ENCODE data around the gene RNF11.

The RNF11 gene

GRCh38 chr1:51203121-51203873 is 32.8 kb upstream of the RNF11 start:
- Histone ChIP-seq H3K36me3 (ENCODE audit: insufficient read depth, insufficient read length, low read length) (no peaks in the 10 kb centered on the region), H3K9me3 (ENCODE audit: insufficient read depth, low read length) (no peaks in the 10 kb centered on the region), H3K4me3 (ENCODE audit: insufficient read length, low read depth) (no peak overlapping the region), H3K4me1 (ENCODE audit: insufficient read depth, insufficient read length) (no peaks in the 10 kb centered on the region), H3K9ac (ENCODE audit: insufficient read length, low read depth) (no peak overlapping the region), H3K27me3 (ENCODE audit: insufficient read depth, insufficient read length) (no peaks in the 10 kb centered on the region)
- TF ChIP-seq ZNF274 (IDR thresholded peaks at IDR 0.05; ENCODE audit: low read depth, low read length) (no peak), YY1 (IDR thresholded peaks at IDR 0.05; ENCODE audit: insufficient read depth, insufficient read length) (no peak), SUZ12 (IDR thresholded peaks at IDR 0.05; ENCODE audit: extremely low read depth, insufficient read depth, insufficient read length) (no peak)
- no peak for DNase-seq (ENCODE audit: low read depth, low spot score)

GRCh38 chr1:51203874-51204245 is 32.2 kb upstream of the RNF11 start:
- no peak overlapping the region for H3K9ac ChIP-seq (ENCODE audit: insufficient read length, low read depth)
- no peaks in the 10 kb centered on the region for H3K4me1 ChIP-seq (ENCODE audit: insufficient read depth, insufficient read length)
- no peaks in the 10 kb centered on the region for H3K9me3 ChIP-seq (ENCODE audit: insufficient read depth, low read length)
- H3K27me3 ChIP-seq (ENCODE audit: insufficient read depth, insufficient read length) = no peaks in the 10 kb centered on the region
- H3K4me3 ChIP-seq (ENCODE audit: insufficient read length, low read depth) = no peak overlapping the region
- no peaks in the 10 kb centered on the region for H3K36me3 ChIP-seq (ENCODE audit: insufficient read depth, insufficient read length, low read length)
- DNase-seq (ENCODE audit: low read depth, low spot score) = no peak
- TF ChIP-seq SUZ12 (IDR thresholded peaks at IDR 0.05; ENCODE audit: extremely low read depth, insufficient read depth, insufficient read length) (no peak), ZNF274 (IDR thresholded peaks at IDR 0.05; ENCODE audit: low read depth, low read length) (no peak), YY1 (IDR thresholded peaks at IDR 0.05; ENCODE audit: insufficient read depth, insufficient read length) (no peak)

GRCh38 chr1:51210055-51210454 is 26.0 kb upstream of the RNF11 start:
- DNase-seq (ENCODE audit: low read depth, low spot score) = no peak
- no peaks in the 10 kb centered on the region for H3K27me3 ChIP-seq (ENCODE audit: insufficient read depth, insufficient read length)
- H3K36me3 ChIP-seq (ENCODE audit: insufficient read depth, insufficient read length, low read length) = no peaks in the 10 kb centered on the region
- no peaks in the 10 kb centered on the region for H3K9me3 ChIP-seq (ENCODE audit: insufficient read depth, low read length)
- H3K4me3 ChIP-seq (ENCODE audit: insufficient read length, low read depth) = no peak overlapping the region
- H3K9ac ChIP-seq (ENCODE audit: insufficient read length, low read depth) = no peak overlapping the region
- TF ChIP-seq YY1 (IDR thresholded peaks at IDR 0.05; ENCODE audit: insufficient read depth, insufficient read length) (no peak), ZNF274 (IDR thresholded peaks at IDR 0.05; ENCODE audit: low read depth, low read length) (no peak), SUZ12 (IDR thresholded peaks at IDR 0.05; ENCODE audit: extremely low read depth, insufficient read depth, insufficient read length) (no peak)
- H3K4me1 ChIP-seq (ENCODE audit: insufficient read depth, insufficient read length) = no peaks in the 10 kb centered on the region

- no peaks in the 10 kb centered on the region for H3K36me3 ChIP-seq (ENCODE audit: insufficient read depth, insufficient read length, low read length)
- H3K27me3 ChIP-seq (ENCODE audit: insufficient read depth, insufficient read length) = no peaks in the 10 kb centered on the region
- no peaks in the 10 kb centered on the region for H3K4me1 ChIP-seq (ENCODE audit: insufficient read depth, insufficient read length)
- H3K4me3 ChIP-seq (ENCODE audit: insufficient read length, low read depth) = no peak overlapping the region
- no peak overlapping the region for H3K9ac ChIP-seq (ENCODE audit: insufficient read length, low read depth)
- no peak for TF ChIP-seq ZNF274 (IDR thresholded peaks at IDR 0.05; ENCODE audit: low read depth, low read length)
- no peak for DNase-seq (ENCODE audit: low read depth, low spot score)
- no peaks in the 10 kb centered on the region for H3K9me3 ChIP-seq (ENCODE audit: insufficient read depth, low read length)
Measured at GRCh38 chr1:51210676-51211075, 25.4 kb upstream of the RNF11 start.

GRCh38 chr1:51214615-51215131 is 21.4 kb upstream of the RNF11 start:
- Histone ChIP-seq H3K36me3 (ENCODE audit: insufficient read depth, insufficient read length, low read length) (no peaks in the 10 kb centered on the region), H3K9ac (ENCODE audit: insufficient read length, low read depth) (no peak overlapping the region), H3K4me3 (ENCODE audit: insufficient read length, low read depth) (no peak overlapping the region), H3K4me1 (ENCODE audit: insufficient read depth, insufficient read length) (no peaks in the 10 kb centered on the region), H3K27me3 (ENCODE audit: insufficient read depth, insufficient read length) (no peaks in the 10 kb centered on the region), H3K9me3 (ENCODE audit: insufficient read depth, low read length) (no peaks in the 10 kb centered on the region)
- DNase-seq (ENCODE audit: low read depth, low spot score) = no peak
- TF ChIP-seq YY1 (IDR thresholded peaks at IDR 0.05; ENCODE audit: insufficient read depth, insufficient read length) = no peak
- TF ChIP-seq ZNF274 (IDR thresholded peaks at IDR 0.05; ENCODE audit: low read depth, low read length) = no peak
- TF ChIP-seq SUZ12 (IDR thresholded peaks at IDR 0.05; ENCODE audit: extremely low read depth, insufficient read depth, insufficient read length) = no peak

- no peak for DNase-seq (ENCODE audit: low read depth, low spot score)
- H3K4me1 ChIP-seq (ENCODE audit: insufficient read depth, insufficient read length) = peaks cover under 1% of the 10 kb centered on the region
- no peaks in the 10 kb centered on the region for H3K9me3 ChIP-seq (ENCODE audit: insufficient read depth, low read length)
- H3K4me3 ChIP-seq (ENCODE audit: insufficient read length, low read depth) = no peak overlapping the region
- H3K9ac ChIP-seq (ENCODE audit: insufficient read length, low read depth) = no peak overlapping the region
- no peaks in the 10 kb centered on the region for H3K36me3 ChIP-seq (ENCODE audit: insufficient read depth, insufficient read length, low read length)
- TF ChIP-seq YY1 (IDR thresholded peaks at IDR 0.05; ENCODE audit: insufficient read depth, insufficient read length) (no peak), SUZ12 (IDR thresholded peaks at IDR 0.05; ENCODE audit: extremely low read depth, insufficient read depth, insufficient read length) (no peak), ZNF274 (IDR thresholded peaks at IDR 0.05; ENCODE audit: low read depth, low read length) (no peak)
- H3K27me3 ChIP-seq (ENCODE audit: insufficient read depth, insufficient read length) = no peaks in the 10 kb centered on the region
Measured at GRCh38 chr1:51215169-51215568, 20.9 kb upstream of the RNF11 start.

GRCh38 chr1:51216631-51217030 is 19.4 kb upstream of the RNF11 start:
- TF ChIP-seq ZNF274 (IDR thresholded peaks at IDR 0.05; ENCODE audit: low read depth, low read length) = no peak
- TF ChIP-seq SUZ12 (IDR thresholded peaks at IDR 0.05; ENCODE audit: extremely low read depth, insufficient read depth, insufficient read length) = no peak
- no peak for TF ChIP-seq YY1 (IDR thresholded peaks at IDR 0.05; ENCODE audit: insufficient read depth, insufficient read length)
- Histone ChIP-seq H3K27me3 (ENCODE audit: insufficient read depth, insufficient read length) (no peaks in the 10 kb centered on the region), H3K9me3 (ENCODE audit: insufficient read depth, low read length) (no peaks in the 10 kb centered on the region), H3K4me1 (ENCODE audit: insufficient read depth, insufficient read length) (peaks cover 2% of the 10 kb centered on the region), H3K36me3 (ENCODE audit: insufficient read depth, insufficient read length, low read length) (no peaks in the 10 kb centered on the region), H3K9ac (ENCODE audit: insufficient read length, low read depth) (no peak overlapping the region), H3K4me3 (ENCODE audit: insufficient read length, low read depth) (no peak overlapping the region)
- DNase-seq (ENCODE audit: low read depth, low spot score) = no peak
